ENCODE measurements around the gene G0S2.

G0S2 gene

GRCh38 chr1:209706622-209707021 is 31.4 kb downstream of the G0S2 start:
- Histone ChIP-seq H3K9ac (ENCODE audit: low read length) (no peak overlapping the region), H3K4me3 (ENCODE audit: low read length) (peak overlapping the region; percentile 87), H3K27me3 (replicated peaks; ENCODE audit: control insufficient read depth, insufficient read depth, low read length) (no peaks in the 10 kb centered on the region), H3K4me1 (ENCODE audit: control insufficient read depth, insufficient read depth, low read length) (peaks cover 33% of the 10 kb centered on the region), H3K9me3 (ENCODE audit: control insufficient read depth, low read length) (no peaks in the 10 kb centered on the region), H3K36me3 (ENCODE audit: control insufficient read depth, insufficient read depth, low read length, severe bottlenecking) (peaks cover 36% of the 10 kb centered on the region)
- DNase-seq (ENCODE audit: low read depth), result no peak

- peaks cover 33% of the 10 kb centered on the region for H3K4me1 ChIP-seq (ENCODE audit: control insufficient read depth, insufficient read depth, low read length)
- H3K27me3 ChIP-seq (replicated peaks; ENCODE audit: control insufficient read depth, insufficient read depth, low read length), result no peaks in the 10 kb centered on the region
- peak overlapping the region; percentile 87 for H3K4me3 ChIP-seq (ENCODE audit: low read length)
- H3K9ac ChIP-seq (ENCODE audit: low read length), result no peak overlapping the region
- DNase-seq (ENCODE audit: low read depth), result no peak
- peaks cover 36% of the 10 kb centered on the region for H3K36me3 ChIP-seq (ENCODE audit: control insufficient read depth, insufficient read depth, low read length, severe bottlenecking)
- no peaks in the 10 kb centered on the region for H3K9me3 ChIP-seq (ENCODE audit: control insufficient read depth, low read length)
Observed at GRCh38 chr1:209707308-209707707, 32.1 kb downstream of the G0S2 start.

- Histone ChIP-seq H3K36me3 (ENCODE audit: control insufficient read depth, insufficient read depth, low read length, severe bottlenecking) (peaks cover 36% of the 10 kb centered on the region), H3K9ac (ENCODE audit: low read length) (no peak overlapping the region), H3K9me3 (ENCODE audit: control insufficient read depth, low read length) (no peaks in the 10 kb centered on the region), H3K27me3 (replicated peaks; ENCODE audit: control insufficient read depth, insufficient read depth, low read length) (no peaks in the 10 kb centered on the region), H3K4me1 (ENCODE audit: control insufficient read depth, insufficient read depth, low read length) (peaks cover 39% of the 10 kb centered on the region), H3K4me3 (ENCODE audit: low read length) (no peak overlapping the region)
- no peak for DNase-seq (ENCODE audit: low read depth)
Observed at GRCh38 chr1:209708297-209708696, 33.1 kb downstream of the G0S2 start.

GRCh38 chr1:209710093-209710492 is 34.9 kb downstream of the G0S2 start:
- Histone ChIP-seq H3K36me3 (ENCODE audit: control insufficient read depth, insufficient read depth, low read length, severe bottlenecking) (peaks cover 36% of the 10 kb centered on the region), H3K4me3 (ENCODE audit: low read length) (no peak overlapping the region), H3K4me1 (ENCODE audit: control insufficient read depth, insufficient read depth, low read length) (peaks cover 27% of the 10 kb centered on the region), H3K27me3 (replicated peaks; ENCODE audit: control insufficient read depth, insufficient read depth, low read length) (no peaks in the 10 kb centered on the region), H3K9ac (ENCODE audit: low read length) (no peak overlapping the region), H3K9me3 (ENCODE audit: control insufficient read depth, low read length) (no peaks in the 10 kb centered on the region)
- DNase-seq (ENCODE audit: low read depth), result no peak

GRCh38 chr1:209710847-209711246 is 35.6 kb downstream of the G0S2 start:
- H3K27me3 ChIP-seq (replicated peaks; ENCODE audit: control insufficient read depth, insufficient read depth, low read length), result no peaks in the 10 kb centered on the region
- no peak for DNase-seq (ENCODE audit: low read depth)
- no peaks in the 10 kb centered on the region for H3K9me3 ChIP-seq (ENCODE audit: control insufficient read depth, low read length)
- H3K36me3 ChIP-seq (ENCODE audit: control insufficient read depth, insufficient read depth, low read length, severe bottlenecking), result peaks cover 40% of the 10 kb centered on the region
- H3K9ac ChIP-seq (ENCODE audit: low read length), result no peak overlapping the region
- H3K4me1 ChIP-seq (ENCODE audit: control insufficient read depth, insufficient read depth, low read length), result peaks cover 20% of the 10 kb centered on the region
- H3K4me3 ChIP-seq (ENCODE audit: low read length), result no peak overlapping the region

GRCh38 chr1:209714338-209714737 is 39.1 kb downstream of the G0S2 start:
- DNase-seq (ENCODE audit: low read depth), result no peak
- Histone ChIP-seq H3K9me3 (ENCODE audit: control insufficient read depth, low read length) (no peaks in the 10 kb centered on the region), H3K36me3 (ENCODE audit: control insufficient read depth, insufficient read depth, low read length, severe bottlenecking) (peaks cover 7% of the 10 kb centered on the region), H3K9ac (ENCODE audit: low read length) (no peak overlapping the region), H3K4me1 (ENCODE audit: control insufficient read depth, insufficient read depth, low read length) (peaks cover 6% of the 10 kb centered on the region), H3K27me3 (replicated peaks; ENCODE audit: control insufficient read depth, insufficient read depth, low read length) (no peaks in the 10 kb centered on the region), H3K4me3 (ENCODE audit: low read length) (no peak overlapping the region)

- Histone ChIP-seq H3K27me3 (replicated peaks; ENCODE audit: control insufficient read depth, insufficient read depth, low read length) (no peaks in the 10 kb centered on the region), H3K4me3 (ENCODE audit: low read length) (no peak overlapping the region), H3K9me3 (ENCODE audit: control insufficient read depth, low read length) (no peaks in the 10 kb centered on the region), H3K9ac (ENCODE audit: low read length) (no peak overlapping the region), H3K36me3 (ENCODE audit: control insufficient read depth, insufficient read depth, low read length, severe bottlenecking) (peaks cover 4% of the 10 kb centered on the region), H3K4me1 (ENCODE audit: control insufficient read depth, insufficient read depth, low read length) (peaks cover 11% of the 10 kb centered on the region)
- DNase-seq (ENCODE audit: low read depth), result no peak
Observed at GRCh38 chr1:209715314-209715713, 40.1 kb downstream of the G0S2 start.

- no peaks in the 10 kb centered on the region for H3K9me3 ChIP-seq (ENCODE audit: control insufficient read depth, low read length)
- H3K9ac ChIP-seq (ENCODE audit: low read length), result no peak overlapping the region
- no peaks in the 10 kb centered on the region for H3K27me3 ChIP-seq (replicated peaks; ENCODE audit: control insufficient read depth, insufficient read depth, low read length)
- peaks cover 4% of the 10 kb centered on the region for H3K36me3 ChIP-seq (ENCODE audit: control insufficient read depth, insufficient read depth, low read length, severe bottlenecking)
- H3K4me3 ChIP-seq (ENCODE audit: low read length), result no peak overlapping the region
- peaks cover 25% of the 10 kb centered on the region for H3K4me1 ChIP-seq (ENCODE audit: control insufficient read depth, insufficient read depth, low read length)
- no peak for DNase-seq (ENCODE audit: low read depth)
Observed at GRCh38 chr1:209717818-209718217, 42.6 kb downstream of the G0S2 start.

GRCh38 chr1:209720326-209720725 is 45.1 kb downstream of the G0S2 start:
- DNase-seq (ENCODE audit: low read depth), result peak; percentile 34
- Histone ChIP-seq H3K36me3 (ENCODE audit: control insufficient read depth, insufficient read depth, low read length, severe bottlenecking) (peaks cover 4% of the 10 kb centered on the region), H3K27me3 (replicated peaks; ENCODE audit: control insufficient read depth, insufficient read depth, low read length) (no peaks in the 10 kb centered on the region), H3K9ac (ENCODE audit: low read length) (peak overlapping the region; percentile 51), H3K4me3 (ENCODE audit: low read length) (no peak overlapping the region), H3K4me1 (ENCODE audit: control insufficient read depth, insufficient read depth, low read length) (peaks cover 39% of the 10 kb centered on the region), H3K9me3 (ENCODE audit: control insufficient read depth, low read length) (no peaks in the 10 kb centered on the region)

- H3K4me1 ChIP-seq (ENCODE audit: control insufficient read depth, insufficient read depth, low read length), result peaks cover 39% of the 10 kb centered on the region
- no peak overlapping the region for H3K4me3 ChIP-seq (ENCODE audit: low read length)
- H3K9ac ChIP-seq (ENCODE audit: low read length), result peak overlapping the region; percentile 51
- no peaks in the 10 kb centered on the region for H3K36me3 ChIP-seq (ENCODE audit: control insufficient read depth, insufficient read depth, low read length, severe bottlenecking)
- H3K27me3 ChIP-seq (replicated peaks; ENCODE audit: control insufficient read depth, insufficient read depth, low read length), result no peaks in the 10 kb centered on the region
- no peaks in the 10 kb centered on the region for H3K9me3 ChIP-seq (ENCODE audit: control insufficient read depth, low read length)
- no peak for DNase-seq (ENCODE audit: low read depth)
Observed at GRCh38 chr1:209720826-209721225, 45.6 kb downstream of the G0S2 start.

- peaks cover 39% of the 10 kb centered on the region for H3K4me1 ChIP-seq (ENCODE audit: control insufficient read depth, insufficient read depth, low read length)
- no peak overlapping the region for H3K4me3 ChIP-seq (ENCODE audit: low read length)
- DNase-seq (ENCODE audit: low read depth), result no peak
- H3K27me3 ChIP-seq (replicated peaks; ENCODE audit: control insufficient read depth, insufficient read depth, low read length), result no peaks in the 10 kb centered on the region
- H3K36me3 ChIP-seq (ENCODE audit: control insufficient read depth, insufficient read depth, low read length, severe bottlenecking), result no peaks in the 10 kb centered on the region
- no peaks in the 10 kb centered on the region for H3K9me3 ChIP-seq (ENCODE audit: control insufficient read depth, low read length)
- peak overlapping the region; percentile 51 for H3K9ac ChIP-seq (ENCODE audit: low read length)
Observed at GRCh38 chr1:209721323-209721722, 46.1 kb downstream of the G0S2 start.

- no peaks in the 10 kb centered on the region for H3K27me3 ChIP-seq (replicated peaks; ENCODE audit: control insufficient read depth, insufficient read depth, low read length)
- no peak overlapping the region for H3K4me3 ChIP-seq (ENCODE audit: low read length)
- H3K9me3 ChIP-seq (ENCODE audit: control insufficient read depth, low read length), result no peaks in the 10 kb centered on the region
- peaks cover 39% of the 10 kb centered on the region for H3K4me1 ChIP-seq (ENCODE audit: control insufficient read depth, insufficient read depth, low read length)
- no peak overlapping the region for H3K9ac ChIP-seq (ENCODE audit: low read length)
- no peak for DNase-seq (ENCODE audit: low read depth)
- no peaks in the 10 kb centered on the region for H3K36me3 ChIP-seq (ENCODE audit: control insufficient read depth, insufficient read depth, low read length, severe bottlenecking)
Observed at GRCh38 chr1:209723265-209723664, 48.1 kb downstream of the G0S2 start.

All from adipocyte (in vitro differentiated cells).